SK-N-SH treated with all-trans-retinoic acid at 6 μM for 48 hours (cell line): ENCODE results near the gene DIP2B.

Source experiments
- TCF4 ChIP-seq: fragments of 250-450 bp; sonication (Bioruptor Pico); IDR thresholded peaks from 2 replicates; pipeline ENCODE4 v1.8.0; 2021; ENCODE audit warnings: mild to moderate bottlenecking, moderate library complexity, borderline replicate concordance
- ZFP3 ChIP-seq: fragments of 250-450 bp; sonication (Bioruptor Pico); IDR thresholded peaks from 2 replicates; pipeline ENCODE4 v1.5.0; 2020; ENCODE audit warnings: mild to moderate bottlenecking, moderate library complexity

GRCh38 chr12:50518090-50518489 is 13.3 kb downstream of the DIP2B start:
- TF ChIP-seq ZFP3 (no peak), TCF4 (CRISPR knock-in tag) (no peak)
